ENCODE results near the gene PTPRD.
A peak's percentile ranks its signal among the peaks of the same experiment; 100 is the strongest.

PTPRD gene

DNA sequence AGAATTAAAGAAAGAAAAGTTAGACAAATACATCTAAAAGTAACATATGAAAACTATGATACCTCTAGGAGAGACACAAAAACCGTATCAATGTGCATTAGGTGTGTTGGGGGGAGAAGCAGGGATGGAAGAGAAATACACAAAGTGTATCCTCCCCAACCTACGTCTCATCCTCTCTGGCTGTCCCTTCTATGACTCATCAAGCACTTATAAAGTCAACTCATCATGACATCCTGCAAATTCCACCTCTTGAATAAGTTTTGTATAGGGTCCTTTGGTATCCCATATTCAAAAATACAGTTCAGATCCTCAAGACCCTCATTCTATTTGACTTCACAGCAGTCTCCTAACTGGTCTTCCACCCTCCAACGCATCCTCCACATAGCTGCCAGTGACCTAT is 1895.7 kb downstream of the PTPRD start:
- H3K36me3 ChIP-seq (ENCODE audit: insufficient read depth, low read length), result peaks cover 4% of the 10 kb centered on the region; the same call in 1 of the 2 replicates
- no peaks in the 10 kb centered on the region for H3K9me2 ChIP-seq (replicated peaks; ENCODE audit: low read depth, low read length)
- H3K4me3 ChIP-seq (ENCODE audit: low read length, poor library complexity, severe bottlenecking), result no peak overlapping the region
- TF ChIP-seq EZH2phosphoT487 (IDR thresholded peaks at IDR 0.05; ENCODE audit: borderline replicate concordance), result no peak
- TF ChIP-seq, protein P1, sequence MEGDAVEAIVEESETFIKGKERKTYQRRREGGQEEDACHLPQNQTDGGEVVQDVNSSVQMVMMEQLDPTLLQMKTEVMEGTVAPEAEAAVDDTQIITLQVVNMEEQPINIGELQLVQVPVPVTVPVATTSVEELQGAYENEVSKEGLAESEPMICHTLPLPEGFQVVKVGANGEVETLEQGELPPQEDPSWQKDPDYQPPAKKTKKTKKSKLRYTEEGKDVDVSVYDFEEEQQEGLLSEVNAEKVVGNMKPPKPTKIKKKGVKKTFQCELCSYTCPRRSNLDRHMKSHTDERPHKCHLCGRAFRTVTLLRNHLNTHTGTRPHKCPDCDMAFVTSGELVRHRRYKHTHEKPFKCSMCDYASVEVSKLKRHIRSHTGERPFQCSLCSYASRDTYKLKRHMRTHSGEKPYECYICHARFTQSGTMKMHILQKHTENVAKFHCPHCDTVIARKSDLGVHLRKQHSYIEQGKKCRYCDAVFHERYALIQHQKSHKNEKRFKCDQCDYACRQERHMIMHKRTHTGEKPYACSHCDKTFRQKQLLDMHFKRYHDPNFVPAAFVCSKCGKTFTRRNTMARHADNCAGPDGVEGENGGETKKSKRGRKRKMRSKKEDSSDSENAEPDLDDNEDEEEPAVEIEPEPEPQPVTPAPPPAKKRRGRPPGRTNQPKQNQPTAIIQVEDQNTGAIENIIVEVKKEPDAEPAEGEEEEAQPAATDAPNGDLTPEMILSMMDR (conservative IDR thresholded peaks at IDR 0.05; ENCODE audit: low read length), result no peak
- H3K79me2 ChIP-seq (ENCODE audit: insufficient read depth, low read length), result peaks cover 84% of the 10 kb centered on the region
- peaks cover 20% of the 10 kb centered on the region for H4K20me1 ChIP-seq (ENCODE audit: insufficient read depth, low read length, poor library complexity, severe bottlenecking)
- H3K4me1 ChIP-seq (ENCODE audit: insufficient read depth, low read length, poor library complexity, severe bottlenecking), result peaks cover 62% of the 10 kb centered on the region
- no peak overlapping the region for H2AFZ ChIP-seq (ENCODE audit: low read length)
- peak overlapping the region; percentile 83 for H3K4me2 ChIP-seq (ENCODE audit: low read depth, low read length, poor library complexity, severe bottlenecking)
- H3K9ac ChIP-seq (ENCODE audit: low read depth, low read length, poor library complexity, severe bottlenecking), result no peak overlapping the region
- H3F3A ChIP-seq (ENCODE audit: low read depth), result peaks cover 17% of the 10 kb centered on the region
- no peaks in the 10 kb centered on the region for H3K27me3 ChIP-seq (ENCODE audit: insufficient read depth, low read length, poor library complexity, severe bottlenecking)
- H3K9me3 ChIP-seq (ENCODE audit: insufficient read depth, low read depth, low read length), result no peaks in the 10 kb centered on the region

DNA sequence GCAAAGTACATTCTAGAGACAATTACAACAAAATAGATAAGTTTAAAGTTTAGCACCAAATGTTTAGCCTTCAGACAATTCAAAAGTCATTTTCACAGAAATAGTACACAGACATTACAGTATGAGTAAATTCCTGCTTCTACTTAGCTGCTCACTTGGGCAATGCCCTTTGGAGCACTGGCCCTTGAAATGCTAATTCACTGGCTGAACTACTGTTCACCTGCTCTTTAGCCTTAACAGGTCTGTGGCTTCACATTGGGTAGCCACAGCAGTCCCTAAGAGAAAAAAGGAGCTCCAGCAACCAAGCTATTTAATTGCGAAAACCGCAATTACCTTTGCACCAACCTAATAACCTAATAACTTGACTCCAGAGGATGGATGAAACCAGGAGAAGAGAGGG is 1897.0 kb downstream of the PTPRD start:
- no peaks in the 10 kb centered on the region for H3K9me3 ChIP-seq (ENCODE audit: insufficient read depth, low read depth, low read length)
- H3K79me2 ChIP-seq (ENCODE audit: insufficient read depth, low read length), result peaks cover 84% of the 10 kb centered on the region
- H3K27me3 ChIP-seq (ENCODE audit: insufficient read depth, low read length, poor library complexity, severe bottlenecking), result no peaks in the 10 kb centered on the region
- no peak overlapping the region for H2AFZ ChIP-seq (ENCODE audit: low read length)
- peak overlapping the region; percentile 7 for H3K9ac ChIP-seq (ENCODE audit: low read depth, low read length, poor library complexity, severe bottlenecking)
- H3K4me1 ChIP-seq (ENCODE audit: insufficient read depth, low read length, poor library complexity, severe bottlenecking), result peaks cover 52% of the 10 kb centered on the region
- H3F3A ChIP-seq (ENCODE audit: low read depth), result peaks cover 14% of the 10 kb centered on the region
- H3K36me3 ChIP-seq (ENCODE audit: insufficient read depth, low read length), result peaks cover 4% of the 10 kb centered on the region; the same call in 1 of the 2 replicates
- TF ChIP-seq EZH2phosphoT487 (IDR thresholded peaks at IDR 0.05; ENCODE audit: borderline replicate concordance), result no peak
- TF ChIP-seq, protein P1 (conservative IDR thresholded peaks at IDR 0.05; ENCODE audit: low read length), result no peak
- H3K4me3 ChIP-seq (ENCODE audit: low read length, poor library complexity, severe bottlenecking), result no peak overlapping the region
- H3K9me2 ChIP-seq (replicated peaks; ENCODE audit: low read depth, low read length), result no peaks in the 10 kb centered on the region
- H4K20me1 ChIP-seq (ENCODE audit: insufficient read depth, low read length, poor library complexity, severe bottlenecking), result peaks cover 20% of the 10 kb centered on the region
- H3K4me2 ChIP-seq (ENCODE audit: low read depth, low read length, poor library complexity, severe bottlenecking), result no peak overlapping the region

DNA sequence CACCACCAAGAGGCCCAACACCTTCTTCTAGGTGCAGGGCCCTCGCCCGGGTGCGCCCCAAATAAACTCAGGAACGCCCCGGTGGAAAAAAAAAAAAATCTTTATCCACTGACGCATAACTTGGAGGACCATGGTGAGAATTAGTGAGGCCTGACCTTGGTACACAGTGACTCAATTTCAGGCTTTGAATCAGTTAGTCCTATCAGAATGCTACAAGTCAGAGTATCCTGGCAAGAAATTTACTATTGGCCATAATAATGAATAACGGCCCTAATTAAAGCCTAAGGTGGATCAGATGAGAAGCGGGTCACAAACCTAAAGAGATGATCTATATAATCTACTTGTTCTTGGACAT is 1899.0 kb downstream of the PTPRD start:
- TF ChIP-seq EZH2phosphoT487 (IDR thresholded peaks at IDR 0.05; ENCODE audit: borderline replicate concordance), result no peak
- TF ChIP-seq, protein P1 (conservative IDR thresholded peaks at IDR 0.05; ENCODE audit: low read length), result no peak
- Histone ChIP-seq H3K79me2 (ENCODE audit: insufficient read depth, low read length) (peaks cover 91% of the 10 kb centered on the region), H3K27me3 (ENCODE audit: insufficient read depth, low read length, poor library complexity, severe bottlenecking) (no peaks in the 10 kb centered on the region), H3K4me2 (ENCODE audit: low read depth, low read length, poor library complexity, severe bottlenecking) (no peak overlapping the region), H3K36me3 (ENCODE audit: insufficient read depth, low read length) (peaks cover 4% of the 10 kb centered on the region; the same call in 1 of the 2 replicates), H3K9me2 (replicated peaks; ENCODE audit: low read depth, low read length) (no peaks in the 10 kb centered on the region), H3F3A (ENCODE audit: low read depth) (no peaks in the 10 kb centered on the region), H4K20me1 (ENCODE audit: insufficient read depth, low read length, poor library complexity, severe bottlenecking) (peaks cover 20% of the 10 kb centered on the region), H3K4me1 (ENCODE audit: insufficient read depth, low read length, poor library complexity, severe bottlenecking) (peaks cover 34% of the 10 kb centered on the region), H3K4me3 (ENCODE audit: low read length, poor library complexity, severe bottlenecking) (no peak overlapping the region), H3K9ac (ENCODE audit: low read depth, low read length, poor library complexity, severe bottlenecking) (no peak overlapping the region), H2AFZ (ENCODE audit: low read length) (no peak overlapping the region), H3K9me3 (ENCODE audit: insufficient read depth, low read depth, low read length) (no peaks in the 10 kb centered on the region)

All from Loucy (cell line).